Esophagus muscularis mucosa (tissue), 4 donors: Measurements from ENCODE around the gene HSP90AA1. TPM values are rescaled to one million over a fixed set of nuclear protein-coding genes. Genes with fewer than 3 reads are reported as not detected.
A peak's percentile ranks its signal among the peaks of the same experiment; 100 is the strongest.
"Not testable (repeated sequence)": the region's sequence is repeated elsewhere in the genome, so short reads cannot be mapped to it uniquely, and the experiment has no call there.

Experiments used
- DNase-seq: peaks from one replicate; pipeline ENCODE4 v3.0.0-alpha.2; 2017; ENCODE audit errors: extremely low spot score
- H3K27ac ChIP-seq, 4 donors: fragments of 200-600 bp; sonication (generic); replicated peaks in 1 of 4; 1 replicate in 3 of 4; 2 replicates in 1 of 4; pipeline ENCODE4 v1.5.1; 2016 to 2019; ENCODE audit warnings: mild to moderate bottlenecking in 1 of 4
- H3K27me3 ChIP-seq, 4 donors: fragments of 200-600 bp; sonication (generic); one replicate each; pipeline versions ENCODE4 v1.5.1 to v1.6.0; 2016 to 2019
- H3K36me3 ChIP-seq, 4 donors: fragments of 200-600 bp; sonication (generic); one replicate each; pipeline ENCODE4 v1.5.1; 2016 to 2019
- H3K4me1 ChIP-seq, 4 donors: fragments of 200-600 bp; sonication (generic); one replicate each; pipeline ENCODE4 v1.5.1; 2016 to 2019
- H3K4me3 ChIP-seq, 4 donors: fragments of 200-600 bp; sonication (generic); 1 replicate in 2 of 4; 2 replicates in 2 of 4; pipeline ENCODE4 v1.5.1; 2016 to 2019; ENCODE audit warnings: mild to moderate bottlenecking in 4 of 4, moderate library complexity in 1 of 4
- H3K9me3 ChIP-seq, 4 donors: fragments of 200-600 bp; sonication (generic); 1 replicate in 3 of 4; 2 replicates in 1 of 4; pipeline ENCODE4 v1.5.1; 2016 to 2019
- CTCF ChIP-seq, 3 experiments: fragments of 200-600 bp in 2 of 3; fragments of 450-650 bp in 1 of 3; sonication (generic) in 2 of 3; IDR thresholded peaks; one replicate each; pipeline ENCODE4 v1.5.1; 2017 to 2019; ENCODE audit warnings: antibody characterized with exemption in 3 of 3, mild to moderate bottlenecking in 2 of 3, moderate library complexity in 1 of 3
- EP300 ChIP-seq: sonication (generic); formaldehyde crosslinking; IDR thresholded peaks from one replicate; pipeline ENCODE4 v1.6.1; 2017; ENCODE audit warnings: antibody characterized with exemption
- POLR2A ChIP-seq: fragments of 450-650 bp; IDR thresholded peaks from one replicate; pipeline ENCODE4 v1.6.1; 2017; ENCODE audit warnings: antibody characterized with exemption, moderate library complexity, mild to moderate bottlenecking, low read depth
- POLR2AphosphoS5 ChIP-seq, 2 donors: sonication (generic); formaldehyde crosslinking; IDR thresholded peaks; one replicate each; pipeline ENCODE4 v1.6.1; 2017; ENCODE audit warnings: antibody characterized with exemption in 2 of 2
- WGBS: methylation state at CpG from one replicate; pipeline ENCODE4 v1.1.5; 2018; 5-methylcytosine and 5-hydroxymethylcytosine counted together
- intact Hi-C: fragments of 100-400 bp; cut with DNase I; formaldehyde crosslinking; loops from one replicate; pipeline ENCODE4 v1.15.1; 2023
- total RNA-seq, 4 donors: library from RNA; depleted of rRNA; stranded (reverse); fragments of >200 nt; gene quantifications; one replicate each; pipeline versions ENCODE4 v1.1.0 to v1.2.1, GENCODE V29; 2016

Gene HSP90AA1
- 100 to 1,000 TPM; 256 to 605 (median 376) TPM for total RNA-seq

GRCh38 chr14:102086972-102087761 is at the start of gene HSP90AA1:
TSS of gene HSP90AA1 (minus strand) at chr14:102087044. CDS start at chr14:102086378, 666 bp downstream.
- intact Hi-C loops, result no loop called here
- DNase-seq, result peak; percentile 98
- no peaks in the 10 kb centered on the region for H3K27me3 ChIP-seq
- no peaks in the 10 kb centered on the region for H3K9me3 ChIP-seq
- peak within 1 kb of the TSS; percentile 98 to 100 (median 100) for H3K27ac ChIP-seq
- TF ChIP-seq POLR2AphosphoS5 (IDR thresholded peaks at IDR 0.05), result peak; percentile 97 to 99
- TF ChIP-seq CTCF (IDR thresholded peaks at IDR 0.05), result peak; percentile 19 to 30 (median 21)
- no peak for TF ChIP-seq EP300
- peak; percentile 90 for TF ChIP-seq POLR2A
- peaks cover 37 to 54% (median 49%) of the 10 kb centered on the region in 4 donors for H3K4me1 ChIP-seq
- H3K36me3 ChIP-seq, result peaks cover 25 to 37% (median 34%) of the 10 kb centered on the region in 4 donors
- 0% methylated on average over 38 of the region's 106 CpGs for WGBS
- peak within 1 kb of the TSS; percentile 90 to 94 (median 92) for H3K4me3 ChIP-seq

GRCh38 chr14:102135456-102135855 is 48.6 kb upstream of the HSP90AA1 start:
- H3K4me3 ChIP-seq, DNase-seq, H3K27me3 ChIP-seq, intact Hi-C loops, H3K27ac ChIP-seq, H3K9me3 ChIP-seq: not testable (repeated sequence)
- Histone ChIP-seq H3K4me1 (peaks cover 5 to 12% (median 12%) of the 10 kb centered on the region in 4 donors), H3K36me3 (peaks cover 0 to 34% (median 2%) of the 10 kb centered on the region in 4 donors)
- 90% methylated on average over 4 of the region's 30 CpGs for WGBS

GRCh38 chr14:102134719-102135118 is 47.9 kb upstream of the HSP90AA1 start:
- intact Hi-C loops, H3K27ac ChIP-seq, H3K27me3 ChIP-seq, H3K9me3 ChIP-seq, DNase-seq, H3K4me3 ChIP-seq: not testable (repeated sequence)
- Histone ChIP-seq H3K36me3 (peaks cover 0 to 34% (median 2%) of the 10 kb centered on the region in 4 donors), H3K4me1 (peaks cover 5 to 11% (median 10%) of the 10 kb centered on the region in 4 donors)
- 86% methylated on average over 10 of the region's 10 CpGs for WGBS

GRCh38 chr14:102134021-102134420 is 47.2 kb upstream of the HSP90AA1 start:
- H3K9me3 ChIP-seq, H3K27me3 ChIP-seq, H3K27ac ChIP-seq, DNase-seq, H3K4me3 ChIP-seq, intact Hi-C loops: not testable (repeated sequence)
- whole genome bisulfite sequencing, result 91% methylated on average over 9 of the region's 9 CpGs
- Histone ChIP-seq H3K4me1 (peaks cover 5 to 11% (median 10%) of the 10 kb centered on the region in 4 donors), H3K36me3 (peaks cover 0 to 34% (median 2%) of the 10 kb centered on the region in 4 donors)

GRCh38 chr14:102131741-102132140 is 44.9 kb upstream of the HSP90AA1 start:
- TF ChIP-seq CTCF (IDR thresholded peaks at IDR 0.05), result no peak
- no peak for TF ChIP-seq EP300
- TF ChIP-seq POLR2A, result no peak
- TF ChIP-seq POLR2AphosphoS5 (IDR thresholded peaks at IDR 0.05), result no peak
- H3K9me3 ChIP-seq, result no peaks in the 10 kb centered on the region
- intact Hi-C loops, result no loop called here
- WGBS, result 80% methylated on average over 6 of the region's 6 CpGs
- H3K4me1 ChIP-seq, result no peaks in the 10 kb centered on the region
- no peak overlapping the region for H3K4me3 ChIP-seq
- H3K27me3 ChIP-seq, result no peaks in the 10 kb centered on the region
- H3K36me3 ChIP-seq, result peaks cover 0 to 41% (median 2%) of the 10 kb centered on the region in 4 donors
- no peak overlapping the region for H3K27ac ChIP-seq
- DNase-seq, result no peak

GRCh38 chr14:102126807-102127455 is 40.1 kb upstream of the HSP90AA1 start:
- no peak for TF ChIP-seq POLR2A
- TF ChIP-seq EP300, result no peak
- TF ChIP-seq POLR2AphosphoS5 (IDR thresholded peaks at IDR 0.05), result no peak
- no peak for TF ChIP-seq CTCF (IDR thresholded peaks at IDR 0.05)
- Histone ChIP-seq H3K9me3 (no peaks in the 10 kb centered on the region), H3K27me3 (no peaks in the 10 kb centered on the region), H3K4me3 (no peak overlapping the region), H3K4me1 (no peaks in the 10 kb centered on the region), H3K27ac (no peak overlapping the region), H3K36me3 (peaks cover 0 to 15% (median 1%) of the 10 kb centered on the region in 4 donors)
- WGBS, result 87% methylated on average over 5 of the region's 5 CpGs
- intact Hi-C loops, result no loop called here
- no peak for DNase-seq
